Activated CD8-positive, alpha-beta memory T cell treated with anti-CD3 and anti-CD28 coated beads for 1 hour (primary cell): ENCODE data around the gene KIF1A.
"Not testable (repeated sequence)": the region's sequence is repeated elsewhere in the genome, so short reads cannot be mapped to it uniquely, and the experiment has no call there.

Experiments
- DNase-seq, 2 donors: peaks; one replicate each; pipeline ENCODE4 v3.0.0-alpha.2; 2020; ENCODE audit warnings: low read depth in 1 of 2; ENCODE audit errors: extremely low read depth in 1 of 2

Gene KIF1A

DNA sequence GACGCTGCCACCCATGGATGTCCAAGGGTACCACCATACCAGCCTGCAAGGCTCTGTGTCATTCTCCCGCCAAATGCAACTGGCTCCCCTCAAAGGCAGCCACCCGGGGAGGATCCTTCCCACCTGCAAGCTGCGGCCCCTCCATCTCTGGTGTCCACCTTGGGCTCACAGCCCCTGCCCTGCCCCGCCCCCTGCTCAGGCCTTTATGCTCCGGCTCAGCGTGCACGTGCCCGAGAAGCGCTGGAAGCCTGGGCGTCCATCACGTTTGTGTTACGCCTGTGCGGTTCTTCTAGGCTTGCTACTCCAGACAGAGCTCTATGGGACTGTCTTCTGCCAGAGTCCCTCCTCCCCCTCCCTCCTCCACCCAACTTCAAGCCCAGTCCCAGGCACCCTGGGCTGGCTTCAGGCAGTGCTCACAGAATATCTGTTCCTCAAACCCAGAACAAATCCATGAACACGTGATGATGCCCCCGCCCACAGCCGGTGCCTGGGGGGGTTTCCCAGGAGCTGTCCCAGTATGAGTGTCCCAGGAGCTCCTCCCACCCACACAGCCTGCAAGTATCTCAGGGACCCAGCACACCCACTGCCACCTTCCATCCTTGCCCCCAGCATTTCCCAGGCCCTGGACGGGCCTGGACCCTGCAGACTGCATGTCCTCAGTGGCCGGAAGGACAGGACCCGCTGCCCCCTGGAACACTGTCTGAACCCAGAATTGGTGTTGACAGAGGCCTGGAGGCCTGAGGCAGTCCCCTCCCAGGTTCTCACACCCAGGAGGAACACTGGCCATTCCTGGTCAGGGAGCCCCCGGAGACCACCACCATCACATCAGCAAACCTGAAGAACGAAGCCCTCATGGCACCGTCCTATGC lies 30.3 kb downstream of the KIF1A start:
- DNase-seq = no peak

DNA sequence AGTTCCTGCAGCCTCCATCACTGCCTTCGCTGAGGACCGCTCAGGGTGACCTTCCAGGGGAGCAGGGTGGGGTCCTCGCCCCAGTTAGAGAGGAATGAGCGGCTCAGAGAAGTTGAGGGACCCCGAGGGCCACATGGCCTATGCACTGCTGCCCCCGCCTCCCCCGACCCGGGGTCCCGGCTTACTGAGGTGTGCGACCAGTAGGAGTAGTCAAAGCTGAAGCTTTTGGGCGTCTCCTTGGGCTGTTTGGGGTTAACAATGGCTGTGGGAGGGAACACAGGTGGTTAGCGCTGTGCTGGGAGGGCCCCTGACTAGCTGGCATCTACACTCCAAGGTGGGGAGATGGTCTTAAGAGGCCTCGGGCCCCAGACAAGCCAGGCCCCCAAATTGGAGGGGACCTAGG lies 31.0 kb downstream of the KIF1A start:
- DNase-seq = no peak

DNA sequence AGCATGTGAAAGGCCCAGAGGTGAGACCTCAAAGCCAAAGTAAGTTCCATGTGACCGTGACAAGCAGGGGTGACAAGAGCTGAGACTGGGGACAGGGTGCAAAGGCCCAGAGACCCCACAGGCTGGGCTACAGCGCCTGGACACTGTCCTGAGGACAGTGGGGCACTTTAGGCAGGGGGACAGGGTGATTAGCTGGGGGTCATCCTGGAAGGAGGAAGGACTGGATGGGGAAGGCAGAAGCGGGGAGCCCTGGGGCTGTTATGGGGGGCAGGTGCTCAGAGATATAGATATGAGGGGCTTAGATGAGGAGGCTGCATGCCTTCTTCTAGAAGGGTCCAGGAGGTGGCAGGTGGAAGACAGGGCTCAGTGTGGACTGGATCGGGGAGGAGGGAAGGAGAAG lies 31.5 kb downstream of the KIF1A start:
- DNase-seq = no peak

DNA sequence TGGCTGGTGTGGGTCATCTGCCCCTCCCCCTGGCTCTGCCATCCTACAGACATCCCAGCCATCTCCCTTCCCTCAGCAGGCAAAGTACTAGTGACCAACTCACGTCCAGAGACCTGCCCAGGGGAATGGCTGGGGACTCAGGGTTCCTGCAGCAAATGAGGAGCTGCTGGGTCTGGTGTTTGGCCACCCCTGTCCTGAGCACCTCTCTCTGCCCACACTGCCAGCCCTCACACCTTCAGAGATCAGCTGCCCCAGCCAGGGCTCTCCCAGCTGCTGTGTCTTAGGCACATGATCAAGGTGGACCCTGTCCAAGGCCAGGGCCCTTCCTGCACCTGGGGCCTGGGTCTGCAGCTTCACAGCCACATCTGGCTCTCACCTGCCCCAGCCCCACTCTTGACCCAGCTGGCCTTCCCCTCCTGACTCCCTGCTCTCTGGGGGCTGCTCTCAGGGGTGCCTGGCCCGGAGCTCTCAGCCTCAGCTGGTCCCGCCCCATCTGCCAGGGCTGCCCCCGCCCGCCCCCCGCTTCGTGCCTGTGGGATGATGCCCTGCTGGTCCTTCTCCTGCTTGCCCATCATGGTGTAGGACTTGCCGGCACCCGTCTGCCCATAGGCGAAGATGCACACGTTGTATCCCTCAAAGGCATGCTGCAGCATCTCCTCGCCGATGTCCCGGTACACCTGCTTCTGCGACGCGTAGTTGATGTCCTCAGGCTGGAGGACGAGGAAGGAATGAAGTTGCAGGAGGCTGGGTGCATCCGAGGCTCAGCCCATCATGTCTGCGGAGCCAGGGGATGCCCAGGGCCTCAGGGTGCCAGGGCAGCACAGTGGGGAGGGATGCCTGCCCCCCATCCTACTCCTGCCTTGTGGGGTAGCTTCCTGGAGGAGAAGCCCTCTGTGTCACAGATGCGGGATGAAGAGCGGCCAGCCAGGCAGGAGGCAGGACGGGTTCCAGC lies 32.2 kb downstream of the KIF1A start:
- no peak for DNase-seq

DNA sequence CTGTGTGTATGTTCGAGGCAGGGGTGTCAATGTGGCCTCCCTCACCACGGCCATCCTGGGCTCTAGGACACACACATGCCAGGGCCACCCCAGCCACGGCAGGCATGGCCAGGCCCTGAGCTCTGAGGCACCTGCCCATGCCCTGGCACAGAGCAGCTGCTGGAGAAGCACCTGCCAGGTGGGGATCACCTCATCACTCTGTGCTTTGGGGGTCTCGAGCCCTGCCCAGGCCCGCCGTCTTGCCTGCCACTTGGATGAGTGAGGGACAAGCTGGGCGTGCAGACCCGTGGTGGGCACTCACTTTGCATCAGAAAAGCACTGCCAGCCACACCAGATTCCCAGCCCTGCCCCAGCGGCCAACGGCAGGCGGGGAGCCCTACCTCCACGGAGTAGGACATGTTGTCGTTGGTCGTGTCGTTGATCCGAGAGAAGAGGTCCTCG lies 33.1 kb downstream of the KIF1A start:
- no peak for DNase-seq

DNA sequence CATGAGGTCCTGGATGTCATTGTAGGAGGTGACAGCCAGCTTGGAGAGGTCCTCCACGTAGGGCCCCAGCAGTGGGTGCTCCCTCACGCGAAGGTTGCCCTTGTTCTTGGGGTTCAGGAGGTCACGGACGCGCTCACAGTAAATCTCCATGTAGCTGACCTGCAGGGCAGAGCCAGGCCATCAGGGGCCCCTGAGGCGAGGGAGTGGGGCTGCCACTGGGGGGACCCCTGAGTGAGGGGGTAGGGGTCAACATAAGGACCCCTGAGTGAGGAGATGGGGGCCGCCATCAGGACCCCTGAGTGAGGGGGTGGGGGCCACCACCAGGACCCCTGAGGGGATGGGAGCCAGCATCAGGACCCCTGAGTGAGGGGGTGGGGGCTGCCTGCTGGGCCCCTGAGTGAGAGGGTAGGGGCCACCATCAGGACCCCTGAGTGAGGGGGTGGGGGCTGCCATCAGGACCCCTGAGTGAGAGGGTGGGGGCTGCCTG lies 33.6 kb downstream of the KIF1A start:
- DNase-seq = no peak

DNA sequence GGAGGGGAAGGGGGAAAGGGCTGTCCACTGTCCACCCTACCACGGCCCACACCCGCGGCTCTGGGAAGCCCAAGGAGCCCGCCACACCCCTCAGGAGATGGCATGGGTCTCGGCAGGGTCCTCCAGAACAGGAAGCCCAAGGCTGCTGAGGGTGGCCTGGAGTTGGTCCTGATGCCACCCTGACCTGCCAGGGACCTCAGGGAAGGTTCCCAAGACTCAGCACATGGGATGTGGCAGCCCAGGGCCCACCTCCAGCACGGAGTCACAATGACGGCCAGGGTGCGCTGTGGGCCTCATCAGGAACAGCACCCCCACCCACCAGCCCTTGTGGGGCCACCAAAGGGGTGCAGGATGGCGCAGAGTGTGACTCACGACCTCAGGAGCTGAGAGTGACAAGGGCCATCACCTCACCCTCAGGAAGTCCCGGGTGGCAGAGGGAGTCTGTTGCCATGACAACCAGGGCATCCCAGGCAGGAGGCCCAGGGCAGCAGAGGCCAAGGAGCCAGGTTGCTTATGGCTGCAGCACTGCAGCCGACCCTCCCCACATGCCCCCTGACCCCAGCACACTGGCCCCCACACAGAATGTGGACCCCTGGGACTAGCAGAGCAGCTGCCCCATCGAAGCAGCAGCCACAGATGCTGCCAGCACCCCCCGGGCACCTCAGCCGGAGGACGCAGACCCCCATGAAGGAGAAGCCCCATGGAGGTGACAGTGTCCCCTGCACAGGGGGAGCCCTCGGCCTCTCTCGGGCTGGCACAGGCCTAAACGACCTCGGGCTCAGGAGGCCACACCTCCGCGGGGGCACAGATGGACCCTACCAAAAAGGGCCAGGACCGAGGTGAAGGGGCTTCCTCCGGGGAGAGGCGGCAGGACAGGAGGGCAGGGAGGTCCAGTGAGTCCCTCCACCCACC lies 34.3 kb downstream of the KIF1A start:
- no peak for DNase-seq

DNA sequence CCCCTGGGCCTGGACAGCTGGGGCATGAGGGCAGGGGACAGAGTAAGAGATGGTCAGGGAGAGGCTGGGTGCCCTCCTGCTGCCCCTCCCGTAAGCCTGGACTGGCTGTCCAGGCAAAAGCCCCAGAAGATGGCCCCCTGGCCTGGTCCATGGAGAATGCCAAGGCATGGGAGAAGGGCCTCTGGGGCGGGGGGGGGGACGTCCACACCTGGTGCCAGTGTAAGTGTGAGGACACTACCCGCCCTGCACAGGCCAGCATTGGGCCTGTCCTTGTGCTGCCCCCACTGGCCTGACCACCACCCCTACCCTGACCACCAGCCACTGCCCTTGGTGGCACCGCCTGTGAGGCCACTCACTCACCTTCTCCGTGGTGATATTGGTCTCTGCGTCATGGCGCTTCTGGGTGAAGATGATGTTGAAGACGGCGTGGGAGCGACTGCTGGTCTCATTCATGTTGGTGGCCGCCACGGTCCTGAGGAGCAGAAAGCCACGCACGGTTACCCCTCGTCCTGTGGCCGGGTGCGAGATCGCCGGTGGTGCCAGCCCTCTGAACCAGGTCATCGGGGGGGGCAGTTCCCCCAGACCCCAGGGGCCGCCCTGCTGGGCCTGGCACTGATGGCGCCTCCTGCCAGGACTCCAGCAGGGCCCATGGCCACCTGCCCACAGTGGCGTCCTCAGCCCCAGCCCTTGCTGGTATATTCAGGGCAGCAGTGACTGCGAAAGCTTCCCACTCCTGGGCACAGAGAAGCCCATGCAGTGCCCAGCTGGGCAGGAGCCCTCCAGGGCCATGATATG lies 35.2 kb downstream of the KIF1A start:
- no peak for DNase-seq

DNA sequence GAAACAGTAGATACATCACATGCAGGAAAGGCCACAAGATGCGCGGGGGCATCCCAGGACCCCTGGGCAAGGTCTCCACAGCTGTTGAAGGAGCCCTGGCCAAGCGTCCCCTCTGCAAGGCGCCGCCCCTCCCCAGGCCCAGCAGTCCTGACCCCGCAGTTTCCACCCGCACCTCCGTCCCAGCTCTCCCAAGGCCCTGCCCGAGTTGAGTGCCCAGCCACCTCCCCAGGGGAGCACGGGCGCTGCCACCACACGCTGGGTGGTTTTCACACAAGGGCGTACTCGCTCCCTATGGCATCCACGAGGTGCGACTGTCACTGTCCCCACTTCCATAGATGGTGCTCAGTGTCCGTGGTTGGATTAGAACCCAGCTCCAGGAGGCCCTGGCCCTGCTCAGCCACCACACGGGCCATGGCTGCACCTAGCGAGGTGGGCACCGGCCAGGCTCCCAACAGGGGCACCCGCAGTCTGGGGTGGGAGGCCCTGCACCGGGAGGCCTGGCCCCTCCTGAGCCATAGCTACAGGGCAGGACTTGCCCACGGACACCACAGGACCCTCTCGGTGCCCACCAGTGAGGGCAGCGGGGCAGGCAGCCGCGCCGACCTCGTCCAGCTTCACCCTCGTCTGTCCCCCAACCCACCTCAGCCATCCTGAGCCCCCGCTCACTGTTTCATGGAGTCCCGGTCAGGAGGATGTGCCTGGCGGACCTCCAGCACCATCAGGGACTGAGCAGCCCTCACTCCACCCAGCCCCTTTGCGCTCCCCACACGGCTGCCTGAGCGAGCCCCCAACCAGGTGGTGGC lies 36.0 kb downstream of the KIF1A start:
- no peak for DNase-seq

DNA sequence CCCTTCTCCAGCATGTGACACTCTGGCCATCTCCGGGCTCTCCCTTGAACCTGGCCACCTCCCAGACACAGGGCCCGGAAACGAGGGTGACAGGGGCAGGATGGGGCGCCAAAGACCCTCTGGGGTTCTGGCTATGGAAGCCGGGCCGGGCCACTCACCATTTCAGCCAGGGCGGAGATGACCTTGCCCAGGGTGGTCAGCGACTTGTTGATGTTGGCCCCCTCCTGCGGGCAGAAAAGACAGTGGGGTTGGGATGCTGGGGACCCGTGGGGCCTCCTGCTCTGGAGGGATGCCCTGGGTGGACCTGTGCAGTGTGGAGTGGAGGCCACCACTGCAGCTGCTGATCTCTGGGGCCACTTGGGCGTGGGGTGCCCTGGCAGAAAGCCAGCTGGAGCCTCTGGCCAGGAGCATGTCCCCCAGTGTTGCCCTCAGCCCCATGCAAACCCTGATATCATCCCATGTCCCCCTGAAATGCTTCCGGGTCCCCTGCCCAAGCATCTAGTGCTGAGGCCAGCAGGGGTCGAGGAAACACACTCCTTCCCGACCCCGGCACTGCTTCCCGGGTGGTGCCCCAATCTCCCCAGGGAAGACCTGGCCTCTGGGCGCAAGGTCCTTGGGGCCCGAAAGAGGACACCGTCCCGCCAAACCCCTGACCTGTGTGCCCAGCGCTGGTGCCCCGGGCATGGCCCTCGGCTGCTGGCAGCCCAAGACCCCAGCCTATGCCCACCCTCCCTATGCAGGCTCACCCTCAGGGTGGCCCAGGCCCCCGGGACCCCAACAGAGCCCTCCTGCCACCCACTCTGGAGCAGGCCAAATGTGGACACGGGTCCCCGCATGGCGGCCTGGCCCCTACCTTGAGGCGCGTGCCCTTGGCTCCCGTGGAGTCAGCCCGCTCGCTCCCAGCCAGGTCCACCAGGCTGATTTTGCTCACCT lies 36.9 kb downstream of the KIF1A start:
- no peak for DNase-seq

DNA sequence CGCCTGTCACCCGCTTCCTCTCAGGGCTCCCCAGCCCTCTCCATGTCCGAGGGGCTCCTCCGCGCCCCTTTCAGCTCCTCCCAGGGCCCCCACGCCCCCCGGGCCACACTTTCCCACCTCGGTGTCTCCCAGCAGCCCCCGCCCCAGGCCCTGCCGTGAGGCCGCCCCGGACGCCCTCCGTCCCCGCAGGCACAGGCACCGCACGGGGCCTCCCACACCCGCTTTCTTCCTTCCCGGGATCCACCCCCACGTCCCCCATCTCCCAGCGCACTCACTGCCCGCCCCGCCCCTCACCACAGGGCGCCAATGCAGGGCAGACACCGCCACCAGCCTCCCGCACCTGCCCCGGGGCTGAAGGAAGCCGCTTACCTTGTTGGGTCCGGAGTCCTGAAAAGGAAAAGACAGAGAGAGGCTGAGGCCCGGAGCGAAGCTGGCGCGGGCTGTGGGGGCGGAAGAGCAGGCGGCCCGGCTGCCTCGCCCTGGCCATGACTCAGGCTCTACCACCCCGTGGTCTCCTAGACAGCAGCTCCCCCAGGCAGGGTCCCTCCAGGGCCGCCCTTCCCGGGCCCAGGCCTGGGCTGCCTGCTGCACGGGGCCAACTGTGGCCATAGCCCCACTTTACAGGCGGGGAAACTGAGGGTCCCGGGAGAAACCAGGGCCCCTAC lies 37.7 kb downstream of the KIF1A start:
- no peak for DNase-seq

DNA sequence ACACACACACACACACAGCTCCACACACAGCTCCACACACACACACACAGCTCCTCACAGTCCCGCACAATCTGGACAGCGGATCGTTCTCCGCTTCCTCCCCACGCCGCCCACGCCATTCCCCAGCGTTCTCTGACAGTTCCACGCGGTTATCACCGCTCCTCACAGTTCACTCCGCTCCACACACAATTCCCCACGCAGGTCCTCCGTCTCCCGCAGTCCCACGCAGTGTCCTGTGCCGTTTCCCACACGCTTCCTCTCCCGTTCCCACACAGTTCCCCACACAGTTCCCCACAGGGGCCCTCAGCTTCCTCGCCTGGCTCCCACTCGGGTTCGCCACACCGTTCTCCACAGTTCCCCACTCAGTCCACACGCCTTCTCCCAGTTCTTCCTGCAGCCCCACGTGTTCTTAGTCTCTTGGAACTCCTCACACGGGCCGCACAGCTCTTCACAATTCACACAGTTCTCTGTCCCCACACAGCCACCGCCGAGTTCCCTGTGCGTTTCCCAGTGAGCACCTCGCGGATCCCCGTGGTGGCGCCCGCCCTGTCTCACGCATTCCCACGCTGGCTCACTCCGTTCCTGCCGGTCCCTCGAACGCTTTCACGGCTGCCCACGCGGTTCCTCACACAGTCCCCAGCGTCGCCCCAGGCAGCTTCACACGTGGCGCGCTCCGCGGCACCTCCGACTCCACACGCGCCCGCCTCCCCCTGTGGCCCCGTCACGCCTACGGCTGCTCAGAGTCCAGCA lies 38.4 kb downstream of the KIF1A start:
- DNase-seq = no peak

DNA sequence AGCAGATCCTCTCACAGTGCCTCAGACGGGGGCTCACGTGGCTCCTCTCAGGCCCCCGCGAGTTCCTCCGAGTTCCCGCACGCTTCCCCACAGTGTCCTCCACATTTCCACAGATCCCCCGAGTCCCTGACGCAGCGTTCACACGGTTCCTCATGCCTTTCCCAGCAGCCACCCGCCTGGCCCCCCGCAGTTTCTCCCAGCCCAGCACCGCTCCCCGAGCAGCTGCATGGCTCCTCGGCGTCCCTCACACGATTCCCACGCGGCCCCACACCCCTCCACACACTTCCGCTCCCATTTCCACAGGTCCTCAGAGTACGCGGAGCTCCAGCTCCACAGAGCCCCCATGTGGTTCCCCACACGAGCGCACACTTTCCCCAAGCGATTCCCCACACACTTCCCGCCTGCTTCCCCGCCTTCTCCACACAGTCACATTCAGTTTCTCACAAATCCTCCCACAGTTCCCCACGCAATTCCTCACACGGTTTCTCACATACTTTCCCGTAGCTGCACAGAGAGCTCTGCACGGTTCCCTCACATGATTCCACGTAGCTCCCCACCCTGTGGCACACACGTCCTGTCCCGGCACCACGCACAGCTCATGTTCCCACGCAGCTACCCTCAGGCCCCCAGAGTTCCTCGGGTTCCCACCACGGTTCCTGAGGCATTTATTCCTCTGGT lies 39.9 kb downstream of the KIF1A start:
- no peak for DNase-seq

DNA sequence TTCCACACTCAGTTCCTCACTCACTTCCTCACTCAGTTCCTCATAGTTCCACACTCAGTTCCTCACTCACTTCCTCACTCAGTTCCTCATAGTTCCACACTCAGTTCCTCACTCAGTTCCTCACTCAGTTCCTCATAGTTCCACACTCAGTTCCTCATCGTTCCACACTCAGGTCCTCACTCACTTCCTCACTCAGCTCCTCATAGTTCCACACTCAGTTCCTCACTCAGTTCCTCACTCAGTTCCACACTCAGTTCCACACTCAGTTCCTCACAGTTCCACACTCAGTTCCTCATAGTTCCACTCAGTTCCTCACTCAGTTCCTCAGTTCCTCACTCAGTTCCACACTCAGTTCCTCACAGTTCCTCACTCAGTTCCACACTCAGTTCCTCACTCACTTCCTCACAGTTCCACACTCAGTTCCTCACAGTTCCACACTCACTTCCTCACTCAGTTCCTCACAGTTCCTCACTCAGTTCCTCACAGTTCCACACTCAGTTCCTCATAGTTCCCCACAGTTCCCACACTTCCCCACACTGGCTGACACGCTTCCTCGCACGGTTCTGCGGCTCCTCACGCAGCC lies 40.7 kb downstream of the KIF1A start:
- not testable (repeated sequence) for DNase-seq

DNA sequence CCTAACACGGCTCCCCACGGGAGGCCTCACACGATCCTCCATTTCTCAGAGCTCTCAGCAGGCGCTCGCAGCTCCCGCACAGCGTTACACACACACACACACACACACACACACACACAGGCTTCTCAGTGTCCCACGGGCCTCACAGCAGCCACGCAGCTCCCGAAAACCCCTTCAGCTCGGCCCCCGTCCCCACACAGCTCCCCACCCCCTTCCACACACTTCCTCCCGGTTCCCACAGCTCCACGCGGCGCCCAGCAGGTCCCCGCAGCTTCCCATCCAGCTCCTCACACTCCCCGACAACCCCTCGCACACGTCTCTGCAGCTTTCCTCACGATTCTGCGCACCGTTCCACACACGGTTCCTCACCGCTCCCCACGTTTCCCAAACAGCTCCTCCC lies 41.6 kb downstream of the KIF1A start:
- DNase-seq = no peak
